SK-N-SH treated with all-trans-retinoic acid at 6 μM for 48 hours (cell line): ENCODE measurements around the gene CNNM3.

Experiments
- ATAC-seq: fragments of 200-7000 bp; cut with Tn5 transposase; 3 replicates; pipeline ENCODE4 v1.9.1; 2020; ENCODE audit warnings: mild to moderate bottlenecking, moderate library complexity
- ARNTL ChIP-seq: fragments of 450-650 bp; formaldehyde crosslinking; IDR thresholded peaks from 2 replicates; pipeline ENCODE4 v1.5.0; 2020; ENCODE audit warnings: low read depth, mild to moderate bottlenecking, moderate library complexity, borderline replicate concordance
- BACH2 ChIP-seq: fragments of 250-450 bp; sonication (Bioruptor Pico); IDR thresholded peaks from 2 replicates; pipeline ENCODE4 v1.9.0; 2021; ENCODE audit warnings: mild to moderate bottlenecking, borderline replicate concordance
- CREB5 ChIP-seq: fragments of 250-450 bp; sonication (Bioruptor Pico); IDR thresholded peaks from 2 replicates; pipeline ENCODE4 v1.5.1; 2020; ENCODE audit warnings: low read depth, mild to moderate bottlenecking, moderate library complexity
- CSDC2 ChIP-seq: fragments of 250-450 bp; sonication (Bioruptor Pico); IDR thresholded peaks from 2 replicates; pipeline ENCODE4 v1.5.0; 2020; ENCODE audit warnings: mild to moderate bottlenecking, moderate library complexity
- CSRNP3 ChIP-seq: fragments of 250-450 bp; sonication (Bioruptor Pico); IDR thresholded peaks from 2 replicates; pipeline ENCODE4 v1.5.1; 2021; ENCODE audit warnings: mild to moderate bottlenecking, moderate library complexity
- GLIS3 ChIP-seq: fragments of 250-450 bp; sonication (Bioruptor Pico); IDR thresholded peaks from 2 replicates; pipeline ENCODE4 v1.5.0; 2020; ENCODE audit warnings: mild to moderate bottlenecking, moderate library complexity
- ISL1 ChIP-seq: fragments of 250-450 bp; sonication (Bioruptor Pico); IDR thresholded peaks from 2 replicates; pipeline ENCODE4 v2.1.2; 2022; ENCODE audit warnings: mild to moderate bottlenecking, moderate library complexity
- OSR1 ChIP-seq: fragments of 250-450 bp; sonication (Bioruptor Pico); IDR thresholded peaks from 2 replicates; pipeline ENCODE4 v1.8.0; 2022; ENCODE audit warnings: moderate library complexity, mild to moderate bottlenecking, inconsistent platforms
- PATZ1 ChIP-seq: fragments of 250-450 bp; sonication (Bioruptor Pico); IDR thresholded peaks from 2 replicates; pipeline ENCODE4 v1.8.0; 2020; ENCODE audit warnings: mild to moderate bottlenecking, moderate library complexity, borderline replicate concordance
- PPARA ChIP-seq: fragments of 250-450 bp; sonication (Bioruptor Pico); IDR thresholded peaks from 2 replicates; pipeline ENCODE4 v1.5.0; 2020; ENCODE audit warnings: mild to moderate bottlenecking, borderline replicate concordance
- RARB ChIP-seq: fragments of 250-450 bp; sonication (Bioruptor Pico); IDR thresholded peaks from 2 replicates; pipeline ENCODE4 v1.8.0; 2021; ENCODE audit warnings: mild to moderate bottlenecking, moderate library complexity
- SNAI2 ChIP-seq: fragments of 250-450 bp; sonication (Bioruptor Pico); IDR thresholded peaks from 2 replicates; pipeline ENCODE4 v1.5.0; 2020; ENCODE audit warnings: mild to moderate bottlenecking, moderate library complexity
- TCF4 ChIP-seq: fragments of 250-450 bp; sonication (Bioruptor Pico); IDR thresholded peaks from 2 replicates; pipeline ENCODE4 v1.8.0; 2021; ENCODE audit warnings: mild to moderate bottlenecking, moderate library complexity, borderline replicate concordance
- TSHZ2 ChIP-seq: fragments of 250-450 bp; sonication (Bioruptor Pico); IDR thresholded peaks from 2 replicates; pipeline ENCODE4 v1.5.0; 2020; ENCODE audit warnings: mild to moderate bottlenecking, moderate library complexity
- ZC3H10 ChIP-seq: fragments of 250-450 bp; sonication (Bioruptor Pico); IDR thresholded peaks from 2 replicates; pipeline ENCODE4 v1.5.1; 2021; ENCODE audit warnings: mild to moderate bottlenecking, moderate library complexity
- ZFP3 ChIP-seq: fragments of 250-450 bp; sonication (Bioruptor Pico); IDR thresholded peaks from 2 replicates; pipeline ENCODE4 v1.5.0; 2020; ENCODE audit warnings: mild to moderate bottlenecking, moderate library complexity
- ZFP30 ChIP-seq: fragments of 450-650 bp; formaldehyde crosslinking; IDR thresholded peaks from 2 replicates; pipeline ENCODE4 v1.5.0; 2022; ENCODE audit warnings: mild to moderate bottlenecking, moderate library complexity
- ZNF565 ChIP-seq: fragments of 450-650 bp; formaldehyde crosslinking; conservative IDR thresholded peaks from 2 replicates; pipeline ENCODE4 v1.5.0; 2020; ENCODE audit warnings: low read depth, mild to moderate bottlenecking, moderate library complexity
- ZNF70 ChIP-seq: fragments of 450-650 bp; formaldehyde crosslinking; IDR thresholded peaks from 2 replicates; pipeline ENCODE4 v1.5.0; 2020; ENCODE audit warnings: mild to moderate bottlenecking, moderate library complexity
- ZNF8 ChIP-seq: fragments of 450-650 bp; formaldehyde crosslinking; IDR thresholded peaks from 2 replicates; pipeline ENCODE4 v1.5.0; 2020; ENCODE audit warnings: mild to moderate bottlenecking, moderate library complexity

Gene CNNM3

GRCh38 chr2:96846825-96847224 is 30.8 kb downstream of the CNNM3 start:
- TF ChIP-seq ZFP3, result no peak
- no peak for TF ChIP-seq ZNF565
- TF ChIP-seq ZNF8 (CRISPR knock-in tag), result no peak
- TF ChIP-seq ZC3H10 (CRISPR knock-in tag), result no peak
- TF ChIP-seq CSRNP3, result no peak
- TF ChIP-seq CREB5, result no peak
- TF ChIP-seq CSDC2, result no peak
- TF ChIP-seq ISL1, result no peak
- no peak for TF ChIP-seq ZFP30 (CRISPR knock-in tag)
- no peak for TF ChIP-seq GLIS3 (CRISPR knock-in tag)
- ATAC-seq, result no peak

- TF ChIP-seq RARB (no peak), ZNF70 (CRISPR knock-in tag) (no peak), CREB5 (no peak), ARNTL (CRISPR knock-in tag) (no peak), TSHZ2 (CRISPR knock-in tag) (no peak), CSRNP3 (no peak)
- no peak for ATAC-seq
These were observed 31.5 kb downstream of the CNNM3 start for GRCh38 chr2:96847586-96847985.

GRCh38 chr2:96848264-96848663 is 32.2 kb downstream of the CNNM3 start:
- TF ChIP-seq TSHZ2 (CRISPR knock-in tag) (no peak), PPARA (CRISPR knock-in tag) (no peak), TCF4 (CRISPR knock-in tag) (no peak), ZNF70 (CRISPR knock-in tag) (no peak), GLIS3 (CRISPR knock-in tag) (no peak), ZFP3 (no peak), CSDC2 (no peak), PATZ1 (CRISPR knock-in tag) (no peak), ARNTL (CRISPR knock-in tag) (no peak), BACH2 (CRISPR knock-in tag) (no peak), SNAI2 (CRISPR knock-in tag) (no peak), OSR1 (no peak), ZC3H10 (CRISPR knock-in tag) (no peak), CREB5 (no peak), ZNF565 (no peak)

More at GRCh38 chr2:96848264-96848663, 32.2 kb downstream of the CNNM3 start:
- no peak for ATAC-seq
